Testis (tissue), 3 donors: ENCODE data around the gene RER1. TPM values are rescaled to one million over a fixed set of nuclear protein-coding genes. Genes with fewer than 3 reads are reported as not detected.

ENCODE experiments used
- DNase-seq: peaks from one replicate; pipeline ENCODE4 v3.0.0-alpha.2; 2019
- H3K27ac ChIP-seq, 2 donors: fragments of 200-600 bp; sonication (generic); one replicate each; pipeline ENCODE4 v1.5.1; 2019
- H3K27me3 ChIP-seq: fragments of 200-600 bp; sonication (generic); one replicate; pipeline ENCODE4 v1.5.1; 2019
- H3K36me3 ChIP-seq: fragments of 200-600 bp; sonication (generic); one replicate; pipeline ENCODE4 v1.5.1; 2017; ENCODE audit warnings: low read depth; ENCODE audit errors: missing control alignments
- H3K4me1 ChIP-seq: fragments of 200-600 bp; sonication (generic); one replicate; pipeline ENCODE4 v1.5.1; 2019
- H3K4me3 ChIP-seq, 2 donors: fragments of 200-600 bp; sonication (generic); one replicate each; pipeline ENCODE4 v1.5.1; 2017 to 2019
- H3K9me3 ChIP-seq: fragments of 200-600 bp; sonication (generic); one replicate; pipeline ENCODE4 v1.5.1; 2017
- CTCF ChIP-seq, 3 experiments: fragments of 450-650 bp in 2 of 3; fragments of 200-600 bp in 1 of 3; sonication (generic) in 1 of 3; IDR thresholded peaks; one replicate each; pipeline ENCODE4 v1.5.1; 2016 to 2019; ENCODE audit warnings: antibody characterized with exemption in 3 of 3, mild to moderate bottlenecking in 2 of 3, moderate library complexity in 1 of 3
- POLR2A ChIP-seq: fragments of 450-650 bp; IDR thresholded peaks from one replicate; pipeline ENCODE4 v1.6.1; 2017; ENCODE audit warnings: antibody characterized with exemption, mild to moderate bottlenecking, moderate library complexity
- WGBS, 2 donors: methylation state at CpG; one replicate each; pipeline ENCODE4 v1.1.5; 2018; 5-methylcytosine and 5-hydroxymethylcytosine counted together
- intact Hi-C: fragments of 100-400 bp; cut with DNase I; formaldehyde crosslinking; loops from one replicate; pipeline ENCODE4 v1.15.1; 2023; ENCODE audit warnings: low total_unique reads
- polyA plus RNA-seq: library from polyadenylated mRNA; stranded (reverse); fragments of 350-450 nt; fragmentation: Illumina TruSeq; extraction: RNeasy Lipid Tissue Mini Kit (QIAGEN cat#74804); gene quantifications from one replicate; pipeline ENCODE4 v1.2.3, GENCODE V29; 2014; ENCODE audit warnings: low read depth, low replicate concordance; ENCODE audit not compliant: insufficient read depth
- total RNA-seq, 2 donors: library from RNA; depleted of rRNA; stranded (reverse); fragments of >200 nt; gene quantifications; one replicate each; pipeline ENCODE4 v1.2.3, GENCODE V29; 2016

The RER1 gene
- total and polyA plus RNA-seq, 3 donors from 2014 or later, result 89.9 to 262 (median 104) TPM

GRCh38 chr1:2383576-2383975 lies 8.1 kb upstream of the RER1 start:
- Histone ChIP-seq H3K27me3 (no peaks in the 10 kb centered on the region), H3K27ac (no peak overlapping the region), H3K36me3 (no peaks in the 10 kb centered on the region), H3K9me3 (no peaks in the 10 kb centered on the region), H3K4me1 (peaks cover 14% of the 10 kb centered on the region), H3K4me3 (no peak overlapping the region)
- WGBS, 2 donors, result 93% methylated on average over 14 of the region's 14 CpGs
- no peak for TF ChIP-seq POLR2A
- no peak for TF ChIP-seq CTCF (IDR thresholded peaks at IDR 0.05)
- no peak for DNase-seq
- intact Hi-C loops, result loop anchor here (5.0 to 10.0 kb wide), 2 partner anchors 49 to 186 kb away; no protein-coding TSS in a partner anchor

GRCh38 chr1:2384130-2384860 lies 7.3 kb upstream of the RER1 start:
- H3K36me3 ChIP-seq, result no peaks in the 10 kb centered on the region
- H3K4me1 ChIP-seq, result peaks cover 14% of the 10 kb centered on the region
- no peak overlapping the region for H3K27ac ChIP-seq
- DNase-seq, result no peak
- H3K9me3 ChIP-seq, result no peaks in the 10 kb centered on the region
- no peak overlapping the region for H3K4me3 ChIP-seq
- intact Hi-C loops, result loop anchor here (5.0 to 10.0 kb wide), 2 partner anchors 49 to 187 kb away; no protein-coding TSS in a partner anchor
- WGBS, 2 donors, result 95 to 97% methylated on average over 21 of the region's 21 CpGs
- H3K27me3 ChIP-seq, result no peaks in the 10 kb centered on the region
- TF ChIP-seq POLR2A, result no peak
- TF ChIP-seq CTCF (IDR thresholded peaks at IDR 0.05), result no peak

- H3K4me3 ChIP-seq, result no peak overlapping the region
- no peaks in the 10 kb centered on the region for H3K36me3 ChIP-seq
- 92% methylated on average over 16 to 41 of the region's 41 CpGs for WGBS, 2 donors
- DNase-seq, result no peak
- intact Hi-C loops, result loop anchor here (5.0 to 10.0 kb wide), 2 partner anchors 50 to 188 kb away; no protein-coding TSS in a partner anchor
- H3K27ac ChIP-seq, result no peak overlapping the region
- peaks cover 14% of the 10 kb centered on the region for H3K4me1 ChIP-seq
- H3K27me3 ChIP-seq, result no peaks in the 10 kb centered on the region
- no peaks in the 10 kb centered on the region for H3K9me3 ChIP-seq
- TF ChIP-seq POLR2A (no peak), CTCF (IDR thresholded peaks at IDR 0.05) (no peak)
Measured at GRCh38 chr1:2384941-2385481, 6.6 kb upstream of the RER1 start.

- H3K4me1 ChIP-seq, result peaks cover 18% of the 10 kb centered on the region
- H3K27ac ChIP-seq, result no peak overlapping the region
- TF ChIP-seq POLR2A, result no peak
- TF ChIP-seq CTCF (IDR thresholded peaks at IDR 0.05), result no peak
- no peak overlapping the region for H3K4me3 ChIP-seq
- 94% methylated on average over 12 to 19 of the region's 19 CpGs for WGBS, 2 donors
- H3K27me3 ChIP-seq, result no peaks in the 10 kb centered on the region
- no peaks in the 10 kb centered on the region for H3K9me3 ChIP-seq
- intact Hi-C loops, result loop anchor here (10.0 kb wide), 1 partner anchor 51 kb away; no protein-coding TSS in a partner anchor
- no peaks in the 10 kb centered on the region for H3K36me3 ChIP-seq
- DNase-seq, result no peak
Measured at GRCh38 chr1:2385606-2386280, 5.9 kb upstream of the RER1 start.
